Vagina (tissue), 2 donors: Measurements from ENCODE around the gene SPAG16. TPM values are rescaled to one million over a fixed set of nuclear protein-coding genes. Genes with fewer than 3 reads are reported as not detected.
"Not testable (repeated sequence)": the region's sequence is repeated elsewhere in the genome, so short reads cannot be mapped to it uniquely, and the experiment has no call there.

Experiments used
- DNase-seq, 2 donors: peaks; one replicate each; pipeline ENCODE4 v3.0.0-alpha.2; 2017; ENCODE audit errors: extremely low spot score in 2 of 2
- H3K27ac ChIP-seq: fragments of 200-600 bp; sonication (generic); one replicate; pipeline ENCODE4 v1.5.1; 2019
- H3K27me3 ChIP-seq: fragments of 200-600 bp; sonication (generic); one replicate; pipeline ENCODE4 v1.5.1; 2019
- H3K36me3 ChIP-seq, 2 donors: fragments of 200-600 bp; sonication (generic); one replicate each; pipeline ENCODE4 v1.5.1; 2017 to 2019
- H3K4me1 ChIP-seq: fragments of 200-600 bp; sonication (generic); one replicate; pipeline ENCODE4 v1.5.1; 2019
- H3K4me3 ChIP-seq, 2 donors: fragments of 200-600 bp; sonication (generic); 1 replicate in 1 of 2; 2 replicates in 1 of 2; pipeline ENCODE4 v1.5.1; 2016 to 2019
- H3K9me3 ChIP-seq: fragments of 200-600 bp; sonication (generic); one replicate; pipeline ENCODE4 v1.5.1; 2019
- POLR2A ChIP-seq, 2 donors: fragments of 450-650 bp; IDR thresholded peaks; one replicate each; pipeline ENCODE4 v1.6.1; 2017; ENCODE audit warnings: antibody characterized with exemption in 2 of 2, mild to moderate bottlenecking in 2 of 2, moderate library complexity in 2 of 2
- POLR2AphosphoS5 ChIP-seq, 2 donors: sonication (generic); formaldehyde crosslinking; IDR thresholded peaks; one replicate each; pipeline ENCODE4 v1.9.0; 2017; ENCODE audit warnings: antibody characterized with exemption in 2 of 2, mild to moderate bottlenecking in 2 of 2, low read depth in 1 of 2; ENCODE audit not compliant: insufficient read depth in 1 of 2
- intact Hi-C: fragments of 100-400 bp; cut with DNase I; formaldehyde crosslinking; loops from one replicate; pipeline ENCODE4 v1.15.1; 2023
- total RNA-seq: library from RNA; depleted of rRNA; stranded (reverse); fragments of >200 nt; gene quantifications from one replicate; pipeline ENCODE4 v1.2.3, GENCODE V29; 2016
- TF ChIP-seq, protein P1 (sequence below), 3 experiments: fragments of 450-650 bp in 2 of 3; fragments of 200-600 bp in 1 of 3; sonication (generic) in 1 of 3; IDR thresholded peaks; one replicate each; pipeline ENCODE4 v1.5.1; 2017 to 2019; ENCODE audit warnings: antibody characterized with exemption in 3 of 3, mild to moderate bottlenecking in 2 of 3, moderate library complexity in 2 of 3

The SPAG16 gene
- total RNA-seq, 1 donor from 2014 or later = 30.2 TPM

DNA sequence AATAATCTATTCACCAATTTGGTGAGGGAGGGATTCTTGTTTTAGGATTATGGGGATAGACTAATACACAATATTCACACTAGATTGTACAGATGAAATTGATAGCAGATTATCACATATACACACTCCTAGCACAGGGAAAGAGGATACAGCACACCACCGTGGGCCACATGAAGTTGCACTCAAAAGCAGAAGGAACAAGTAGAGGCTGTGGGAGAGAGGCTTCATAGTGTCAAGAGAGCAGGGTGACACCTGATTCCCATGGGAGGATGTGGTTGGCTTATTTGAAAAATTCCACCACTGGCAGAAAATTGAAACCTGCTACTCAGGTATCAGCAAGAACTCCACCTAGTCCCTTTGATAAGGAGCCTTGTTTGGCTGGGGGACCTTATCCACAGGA is 395.6 kb downstream of the SPAG16 start:
- intact Hi-C loops = no loop called here

DNA sequence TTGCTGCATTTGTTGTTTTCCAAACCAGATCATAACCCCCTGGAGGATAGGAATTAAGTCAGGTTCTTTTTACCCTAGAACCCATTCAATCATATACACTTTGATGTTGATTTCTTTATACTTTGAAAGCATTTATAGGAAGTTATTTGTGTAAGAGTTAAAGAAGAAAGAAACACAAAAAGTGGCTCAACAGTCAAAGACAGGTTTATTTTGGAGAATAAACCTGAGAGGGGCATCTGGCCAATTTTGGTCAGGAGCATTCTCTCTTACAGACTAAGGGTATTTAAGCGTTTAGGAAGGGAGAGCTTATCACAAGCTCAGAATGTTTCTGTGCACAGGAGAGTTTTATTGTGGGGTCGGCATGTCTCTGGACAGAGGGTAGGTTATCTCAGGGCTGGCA is 398.0 kb downstream of the SPAG16 start:
- Histone ChIP-seq H3K27me3 (no peaks in the 10 kb centered on the region), H3K4me3 (no peak overlapping the region), H3K9me3 (no peaks in the 10 kb centered on the region), H3K27ac (no peak overlapping the region), H3K36me3 (no peaks in the 10 kb centered on the region), H3K4me1 (no peaks in the 10 kb centered on the region)
- DNase-seq = no peak
- intact Hi-C loops = no loop called here
- TF ChIP-seq POLR2AphosphoS5 (IDR thresholded peaks at IDR 0.05; ENCODE audit: insufficient read depth in 1 of 2, low read depth in 1 of 2) (no peak), POLR2A (IDR thresholded peaks at IDR 0.05) (no peak)
- TF ChIP-seq, protein P1, sequence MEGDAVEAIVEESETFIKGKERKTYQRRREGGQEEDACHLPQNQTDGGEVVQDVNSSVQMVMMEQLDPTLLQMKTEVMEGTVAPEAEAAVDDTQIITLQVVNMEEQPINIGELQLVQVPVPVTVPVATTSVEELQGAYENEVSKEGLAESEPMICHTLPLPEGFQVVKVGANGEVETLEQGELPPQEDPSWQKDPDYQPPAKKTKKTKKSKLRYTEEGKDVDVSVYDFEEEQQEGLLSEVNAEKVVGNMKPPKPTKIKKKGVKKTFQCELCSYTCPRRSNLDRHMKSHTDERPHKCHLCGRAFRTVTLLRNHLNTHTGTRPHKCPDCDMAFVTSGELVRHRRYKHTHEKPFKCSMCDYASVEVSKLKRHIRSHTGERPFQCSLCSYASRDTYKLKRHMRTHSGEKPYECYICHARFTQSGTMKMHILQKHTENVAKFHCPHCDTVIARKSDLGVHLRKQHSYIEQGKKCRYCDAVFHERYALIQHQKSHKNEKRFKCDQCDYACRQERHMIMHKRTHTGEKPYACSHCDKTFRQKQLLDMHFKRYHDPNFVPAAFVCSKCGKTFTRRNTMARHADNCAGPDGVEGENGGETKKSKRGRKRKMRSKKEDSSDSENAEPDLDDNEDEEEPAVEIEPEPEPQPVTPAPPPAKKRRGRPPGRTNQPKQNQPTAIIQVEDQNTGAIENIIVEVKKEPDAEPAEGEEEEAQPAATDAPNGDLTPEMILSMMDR (IDR thresholded peaks at IDR 0.05) = no peak

More for the DNA sequence above, 395.6 kb downstream of the SPAG16 start:
- Histone ChIP-seq H3K36me3 (no peaks in the 10 kb centered on the region), H3K27me3 (no peaks in the 10 kb centered on the region), H3K4me1 (no peaks in the 10 kb centered on the region), H3K9me3 (no peaks in the 10 kb centered on the region), H3K4me3 (no peak overlapping the region), H3K27ac (no peak overlapping the region)
- DNase-seq = no peak
- TF ChIP-seq POLR2AphosphoS5 (IDR thresholded peaks at IDR 0.05; ENCODE audit: insufficient read depth in 1 of 2, low read depth in 1 of 2) (no peak), POLR2A (IDR thresholded peaks at IDR 0.05) (no peak)
- TF ChIP-seq, protein P1 (IDR thresholded peaks at IDR 0.05) = no peak

DNA sequence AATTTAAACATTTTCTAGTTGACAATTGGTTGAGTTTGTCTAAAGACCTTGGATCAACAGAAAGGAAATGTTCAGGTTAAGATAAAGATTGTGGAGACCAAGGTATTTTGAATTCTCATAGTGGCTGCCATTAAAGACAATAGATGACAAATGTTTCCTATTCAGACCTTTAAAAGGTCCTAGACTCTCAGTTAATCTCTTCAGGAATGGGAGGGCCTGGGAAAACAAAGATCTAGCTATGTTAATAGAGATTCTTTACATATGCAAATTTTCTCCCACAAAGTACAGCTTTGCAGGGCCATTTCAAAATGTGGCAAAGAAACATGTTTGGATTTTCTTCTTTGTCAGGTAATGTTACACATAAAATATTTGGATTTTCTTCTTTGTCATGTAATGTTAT is 403.9 kb downstream of the SPAG16 start:
- TF ChIP-seq POLR2AphosphoS5 (IDR thresholded peaks at IDR 0.05; ENCODE audit: insufficient read depth in 1 of 2, low read depth in 1 of 2) (no peak), POLR2A (IDR thresholded peaks at IDR 0.05) (no peak)
- TF ChIP-seq, protein P1 (IDR thresholded peaks at IDR 0.05) = no peak

DNA sequence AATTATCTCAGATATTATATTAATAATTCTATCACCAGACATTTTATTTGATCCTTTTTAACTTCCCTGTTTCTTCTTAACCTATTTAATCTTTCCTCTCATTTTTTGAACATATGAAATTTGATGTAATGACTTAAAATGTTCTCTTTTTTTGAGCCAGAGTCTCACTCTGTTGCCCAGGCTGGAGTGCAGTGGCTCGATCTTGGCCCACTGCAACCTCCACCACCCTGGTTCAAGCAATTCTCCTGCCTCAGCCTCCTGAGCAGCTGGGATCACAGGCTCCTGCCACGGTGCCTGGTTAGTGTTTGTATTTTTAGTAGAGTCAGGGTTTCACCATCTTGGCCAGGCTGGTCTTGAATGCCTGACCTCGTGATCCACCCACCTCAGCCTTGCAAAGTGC is 404.6 kb downstream of the SPAG16 start:
- H3K4me3 ChIP-seq, H3K4me1 ChIP-seq, H3K27ac ChIP-seq, H3K36me3 ChIP-seq, intact Hi-C loops, H3K27me3 ChIP-seq, DNase-seq, H3K9me3 ChIP-seq: not testable (repeated sequence)

More for the DNA sequence above, 403.9 kb downstream of the SPAG16 start:
- no peaks in the 10 kb centered on the region for H3K4me1 ChIP-seq
- no peak for DNase-seq
- H3K27me3 ChIP-seq = no peaks in the 10 kb centered on the region
- H3K9me3 ChIP-seq = no peaks in the 10 kb centered on the region
- intact Hi-C loops = no loop called here
- H3K36me3 ChIP-seq = no peaks in the 10 kb centered on the region
- no peak overlapping the region for H3K27ac ChIP-seq
- no peak overlapping the region for H3K4me3 ChIP-seq

DNA sequence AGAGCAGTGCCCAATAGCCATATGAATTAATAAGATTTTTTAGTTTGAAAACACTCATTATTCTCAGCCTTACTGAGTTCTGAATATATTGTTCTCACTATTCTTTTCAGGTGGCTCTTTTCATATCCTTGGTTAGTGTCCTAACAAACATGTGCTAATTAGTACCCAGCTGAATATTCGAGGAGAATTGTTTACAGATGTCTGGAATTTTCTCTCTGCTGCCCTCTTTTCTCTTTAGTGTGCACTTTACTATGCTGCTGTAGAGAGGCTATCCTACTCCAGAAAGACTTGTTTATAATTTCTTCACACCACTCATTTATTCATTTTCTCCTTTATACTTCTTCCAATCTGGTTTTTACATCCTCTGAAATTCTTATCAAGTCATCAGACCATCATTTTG is 405.3 kb downstream of the SPAG16 start:
- DNase-seq = no peak
- TF ChIP-seq POLR2A (IDR thresholded peaks at IDR 0.05) = no peak
- no peak for TF ChIP-seq POLR2AphosphoS5 (IDR thresholded peaks at IDR 0.05; ENCODE audit: insufficient read depth in 1 of 2, low read depth in 1 of 2)
- TF ChIP-seq, protein P1 (IDR thresholded peaks at IDR 0.05) = no peak
- no peak overlapping the region for H3K4me3 ChIP-seq
- no peaks in the 10 kb centered on the region for H3K4me1 ChIP-seq
- H3K9me3 ChIP-seq = no peaks in the 10 kb centered on the region
- H3K27ac ChIP-seq = no peak overlapping the region
- no peaks in the 10 kb centered on the region for H3K36me3 ChIP-seq
- intact Hi-C loops = no loop called here
- H3K27me3 ChIP-seq = no peaks in the 10 kb centered on the region

DNA sequence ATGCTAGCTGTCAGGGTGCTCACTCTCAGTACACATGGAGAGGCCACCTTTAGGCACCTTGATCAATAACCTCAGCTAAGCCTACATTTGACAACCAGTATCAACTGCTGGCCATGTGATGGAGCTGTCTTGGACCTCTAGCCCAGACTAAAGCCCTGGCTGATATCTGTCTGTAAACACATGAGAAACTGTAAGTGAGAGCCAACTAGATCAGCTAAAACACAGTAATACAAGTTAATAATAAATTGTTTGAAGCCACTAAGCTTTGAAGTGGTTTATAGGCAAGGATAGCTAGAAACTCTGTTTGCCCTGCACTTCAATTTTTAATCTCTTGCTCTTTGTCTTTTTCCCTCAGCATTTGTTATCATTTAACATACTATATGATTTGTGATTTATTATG is 407.1 kb downstream of the SPAG16 start:
- intact Hi-C loops = no loop called here
- H3K4me1 ChIP-seq = no peaks in the 10 kb centered on the region
- no peak overlapping the region for H3K4me3 ChIP-seq
- no peak for DNase-seq
- H3K27me3 ChIP-seq = no peaks in the 10 kb centered on the region
- H3K9me3 ChIP-seq = no peaks in the 10 kb centered on the region
- H3K27ac ChIP-seq = no peak overlapping the region
- no peaks in the 10 kb centered on the region for H3K36me3 ChIP-seq
- TF ChIP-seq, protein P1 (IDR thresholded peaks at IDR 0.05) = no peak
- no peak for TF ChIP-seq POLR2A (IDR thresholded peaks at IDR 0.05)
- TF ChIP-seq POLR2AphosphoS5 (IDR thresholded peaks at IDR 0.05; ENCODE audit: insufficient read depth in 1 of 2, low read depth in 1 of 2) = no peak
